HG03432 (cell line): ENCODE measurements around the gene CA14.
"Not testable (repeated sequence)": the region's sequence is repeated elsewhere in the genome, so short reads cannot be mapped to it uniquely, and the experiment has no call there.

Experiments used
- ATAC-seq: cut with Tn5 transposase; IDR thresholded peaks from one replicate; pipeline ENCODE4 v1.9.1; 2021; ENCODE audit warnings: mild to moderate bottlenecking, moderate library complexity; ENCODE audit not compliant: unreplicated experiment

The CA14 gene

DNA sequence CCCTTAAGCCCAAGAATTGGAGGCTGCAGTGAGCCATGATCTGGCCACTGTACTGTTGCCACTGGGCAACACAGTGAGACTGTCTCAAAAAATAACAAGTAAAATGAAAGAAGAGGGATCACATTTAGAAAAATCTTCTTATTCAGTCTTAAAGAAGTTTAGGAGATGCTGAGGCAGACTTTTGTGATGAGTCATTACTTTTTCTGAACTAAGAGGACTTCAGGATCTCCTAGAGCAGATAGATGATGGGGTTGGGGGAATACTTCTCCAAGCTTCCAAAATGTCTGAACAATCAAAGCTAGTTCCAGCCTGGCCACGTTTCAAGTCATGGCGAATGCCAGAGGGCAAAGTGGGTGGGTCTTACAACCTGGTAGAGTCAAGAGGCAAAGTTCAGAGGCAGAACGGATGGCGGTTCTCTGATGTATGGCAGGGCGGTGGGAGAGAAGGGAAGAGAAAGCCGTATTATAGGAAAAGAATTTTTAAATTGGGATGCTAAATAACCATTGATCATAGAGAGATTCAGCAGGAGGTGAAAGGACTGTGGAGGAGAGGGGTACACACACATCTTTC, 22.6 kb downstream of the CA14 start:
- ATAC-seq: no peak

GRCh38 chr1:150281221-150281757, 23.7 kb downstream of the CA14 start:
- no peak for ATAC-seq

DNA sequence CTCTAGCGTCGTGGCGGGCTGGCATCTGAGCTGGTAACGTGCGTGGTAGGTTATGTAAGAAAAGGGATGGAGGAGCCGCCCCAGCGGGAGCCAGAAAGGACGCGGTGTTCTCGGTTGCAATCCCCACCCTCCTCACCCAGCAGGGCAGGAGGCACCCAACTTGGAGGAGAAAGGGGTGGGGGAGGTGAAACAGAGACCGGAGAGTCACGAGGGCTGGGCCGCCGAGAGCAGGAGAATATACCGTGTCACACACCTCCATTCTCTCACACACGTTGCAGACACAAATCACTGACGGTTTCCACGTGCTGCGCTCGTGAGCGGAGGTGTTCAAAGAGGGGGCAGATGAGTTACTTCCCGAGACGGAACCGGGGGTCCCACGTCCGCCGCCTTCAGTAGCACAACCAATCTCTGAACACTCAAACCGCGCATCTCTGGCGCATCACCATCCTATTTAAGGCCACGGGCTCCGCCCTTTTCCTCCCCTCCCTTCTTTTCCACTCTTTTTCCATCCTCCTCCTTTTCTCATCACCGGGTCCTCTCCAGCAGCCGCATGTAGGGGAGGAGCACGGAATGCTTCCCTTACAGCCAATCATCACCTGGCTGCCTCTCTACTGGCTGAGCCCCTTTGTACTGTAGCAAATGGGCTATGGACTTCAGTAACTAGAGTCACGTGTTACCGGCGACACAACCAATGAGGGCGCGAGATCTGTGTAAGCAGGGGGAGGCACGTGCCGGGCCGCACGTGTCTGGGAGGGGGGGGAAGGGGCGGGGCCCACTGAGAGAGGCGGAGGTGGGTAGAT, 24.4 kb downstream of the CA14 start, which contains the start of gene CIART:
CIART (plus strand) TSS at position 797 of the 800 bp plus-strand sequence. CDS start 714 bp downstream, outside the sequence.
- no peak for ATAC-seq

GRCh38 chr1:150282558-150282958, 25.0 kb downstream of the CA14 start:
- no peak for ATAC-seq

GRCh38 chr1:150283260-150283659, 25.7 kb downstream of the CA14 start:
- no peak for ATAC-seq

DNA sequence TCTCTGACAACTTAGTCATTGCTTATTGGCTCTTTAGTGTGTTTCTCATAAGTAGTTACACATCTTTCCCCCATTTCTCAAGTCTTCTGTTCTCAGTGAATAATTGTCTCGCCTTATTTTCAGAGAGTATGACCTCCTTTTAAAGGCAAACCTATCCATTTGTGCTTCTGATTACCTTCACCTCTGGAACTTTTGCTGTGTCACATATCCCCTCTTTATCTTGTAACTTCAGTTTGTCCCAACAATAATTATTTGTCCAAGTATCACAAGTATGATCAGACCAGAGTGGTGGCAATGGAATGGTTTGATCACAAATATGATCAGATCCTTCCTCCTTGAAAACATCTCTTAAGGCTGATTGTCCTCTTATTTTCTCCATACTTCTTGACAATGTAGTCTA, 30.8 kb downstream of the CA14 start:
- ATAC-seq: no peak

DNA sequence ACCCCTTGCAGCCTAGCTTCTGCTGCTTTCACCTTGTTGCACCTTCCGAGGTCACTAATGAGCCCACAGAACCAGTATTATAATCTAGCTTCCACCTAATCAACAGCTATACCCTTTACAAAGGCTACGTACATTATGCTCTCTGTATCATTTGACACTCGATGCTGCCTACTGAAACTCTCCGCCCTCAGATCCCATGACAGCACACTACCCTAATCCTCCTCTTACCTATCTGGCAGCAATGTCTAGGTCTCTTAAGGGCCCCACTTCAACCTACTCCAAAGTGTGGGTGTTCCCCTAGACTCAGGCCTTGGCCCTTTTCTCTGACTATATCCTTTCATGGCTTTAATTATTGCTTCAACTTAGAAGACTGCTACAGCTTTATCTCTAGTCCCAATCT, 31.2 kb downstream of the CA14 start:
- no peak for ATAC-seq

GRCh38 chr1:150293433-150294253, 36.1 kb downstream of the CA14 start, which contains the start of gene MRPS21:
Gene MRPS21 (plus strand): TSS chr1:150293861. CDS start chr1:150294367, 506 bp downstream.
- ATAC-seq: peak; percentile 95

DNA sequence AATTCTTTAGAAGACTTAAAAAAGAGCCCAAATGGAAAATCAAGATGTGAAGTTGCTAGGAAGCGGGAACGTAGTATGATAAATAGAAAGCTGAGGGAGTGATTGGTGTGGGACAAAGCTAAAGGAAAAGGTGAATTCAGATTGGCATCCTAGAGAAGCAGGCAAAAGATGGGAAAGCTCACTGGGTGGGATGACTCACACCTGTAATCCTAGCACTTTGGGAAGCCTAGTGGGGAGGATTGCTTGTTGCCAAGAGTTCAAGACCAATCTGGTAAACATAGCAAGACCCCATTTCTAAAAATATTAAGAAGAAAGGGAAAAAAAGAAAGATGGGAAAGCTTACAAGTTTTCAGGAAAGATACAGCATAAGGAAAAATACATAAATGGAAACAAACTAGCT, 37.9 kb downstream of the CA14 start:
- ATAC-seq: no peak

DNA sequence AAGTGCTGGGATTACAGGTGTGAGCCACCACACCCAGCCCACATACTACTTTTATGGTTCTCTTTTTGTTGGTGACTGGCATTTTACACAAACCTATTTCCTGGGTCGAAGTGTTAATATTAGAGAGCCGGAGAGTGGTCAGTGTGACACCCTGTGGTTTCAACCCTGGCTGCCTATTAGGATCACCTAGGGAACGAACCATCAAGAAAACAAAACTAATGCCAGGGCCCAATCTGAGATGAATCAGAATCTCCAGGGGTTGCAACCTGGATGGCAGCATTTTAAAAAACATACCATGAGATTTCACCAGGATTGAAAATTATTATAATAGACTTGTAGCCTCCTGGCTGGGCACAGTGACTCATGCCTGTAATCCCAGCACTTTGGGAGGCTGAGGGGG, 42.1 kb downstream of the CA14 start:
- no peak for ATAC-seq

GRCh38 chr1:150302338-150302737, 44.8 kb downstream of the CA14 start:
- ATAC-seq: no peak

GRCh38 chr1:150302902-150303301, 45.3 kb downstream of the CA14 start:
- ATAC-seq: no peak

- not testable (repeated sequence) for ATAC-seq
These were observed 51.0 kb downstream of the CA14 start for GRCh38 chr1:150308585-150308984.

DNA sequence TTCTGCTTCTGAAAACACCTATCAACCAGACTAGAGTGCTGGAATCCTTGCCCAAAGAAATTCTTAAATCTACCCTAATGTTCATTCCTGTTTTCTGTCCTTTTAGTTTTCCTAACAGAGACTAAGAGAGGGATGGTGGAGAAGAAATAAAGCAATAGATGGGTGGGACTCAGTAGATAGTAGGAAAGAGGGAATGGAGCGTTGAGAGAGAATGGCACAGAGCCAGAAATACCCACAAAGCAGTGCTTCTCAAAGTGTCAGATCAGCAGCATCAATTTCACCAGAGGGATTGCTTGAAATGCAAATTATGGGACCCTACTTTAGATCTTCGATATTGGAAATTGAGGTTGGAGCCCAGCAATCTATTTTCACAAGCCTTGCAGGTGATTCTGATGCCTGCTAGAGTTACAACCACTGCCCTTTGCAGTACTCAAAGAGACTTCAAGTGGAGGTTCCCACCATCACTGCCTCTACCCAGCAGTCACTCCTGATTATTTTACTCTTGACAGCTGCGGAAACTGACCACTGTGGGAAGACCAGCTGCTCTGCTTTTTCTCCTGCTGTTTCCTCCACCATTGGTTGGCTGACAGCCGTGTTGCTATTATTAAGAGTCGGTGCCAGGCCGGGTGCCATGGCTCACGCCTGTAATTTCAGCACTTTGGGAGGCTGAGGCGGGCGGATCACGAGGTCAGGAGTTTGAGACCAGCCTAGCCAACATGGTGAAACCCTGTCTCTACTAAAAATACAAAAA, 52.4 kb downstream of the CA14 start:
- ATAC-seq: no peak

DNA sequence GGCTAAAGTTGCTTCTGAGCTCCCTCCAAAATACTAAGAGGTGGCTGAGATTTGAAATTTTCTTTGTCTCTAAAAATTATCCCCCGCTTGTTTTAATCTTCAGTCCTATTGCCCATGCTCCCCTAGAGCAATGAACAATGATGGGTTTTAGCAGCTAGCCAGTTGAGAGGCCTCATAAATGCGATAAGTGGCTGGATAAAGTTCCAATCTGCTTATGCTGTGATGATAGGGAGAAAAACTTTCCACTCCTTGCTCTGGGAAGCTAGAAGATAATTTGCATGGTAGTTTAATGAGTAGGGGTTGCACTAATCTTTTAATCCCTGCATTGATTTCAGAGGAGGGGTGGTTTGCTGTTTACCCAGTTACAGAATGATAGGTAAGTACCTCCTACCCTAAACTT, 54.2 kb downstream of the CA14 start:
- ATAC-seq: no peak
